ENCODE results near the gene PLA2G3.

- TF ChIP-seq POLR2AphosphoS5 (IDR thresholded peaks at IDR 0.05; ENCODE audit: low read depth, low read length), result no peak
- TF ChIP-seq TAF1 (IDR thresholded peaks at IDR 0.05; ENCODE audit: low read depth, low read length), result no peak
- TF ChIP-seq POLR2A (IDR thresholded peaks at IDR 0.05; ENCODE audit: low read depth, low read length), result no peak
- no peak for TF ChIP-seq SPI1 (IDR thresholded peaks at IDR 0.05; ENCODE audit: low read depth, low read length)
Observed at GRCh38 chr22:31124811-31125465, 15.4 kb downstream of the PLA2G3 start.
